Upper lobe of left lung (tissue), 4 donors: ENCODE data around the gene RNASEH2B.

Experiments used
- CTCF ChIP-seq, 6 experiments: fragments of 450-650 bp in 4 of 6; fragments of 200-600 bp in 2 of 6; sonication (generic) in 2 of 6; IDR thresholded peaks; one replicate each; pipeline ENCODE4 v1.5.1; 2016 to 2019; ENCODE audit warnings: antibody characterized with exemption in 6 of 6
- EP300 ChIP-seq, 4 donors: sonication (generic); formaldehyde crosslinking; IDR thresholded peaks; one replicate each; pipeline ENCODE4 v1.5.1; 2017; ENCODE audit warnings: antibody characterized with exemption in 4 of 4, control low read depth in 2 of 4
- POLR2A ChIP-seq, 4 donors: fragments of 450-650 bp; IDR thresholded peaks; one replicate each; pipeline ENCODE4 v1.5.1; 2016 to 2017; ENCODE audit warnings: antibody characterized with exemption in 4 of 4, mild to moderate bottlenecking in 2 of 4
- POLR2AphosphoS5 ChIP-seq, 2 donors: sonication (generic); formaldehyde crosslinking; IDR thresholded peaks; one replicate each; pipeline ENCODE4 v1.5.1; 2017; ENCODE audit warnings: antibody characterized with exemption in 2 of 2

DNA sequence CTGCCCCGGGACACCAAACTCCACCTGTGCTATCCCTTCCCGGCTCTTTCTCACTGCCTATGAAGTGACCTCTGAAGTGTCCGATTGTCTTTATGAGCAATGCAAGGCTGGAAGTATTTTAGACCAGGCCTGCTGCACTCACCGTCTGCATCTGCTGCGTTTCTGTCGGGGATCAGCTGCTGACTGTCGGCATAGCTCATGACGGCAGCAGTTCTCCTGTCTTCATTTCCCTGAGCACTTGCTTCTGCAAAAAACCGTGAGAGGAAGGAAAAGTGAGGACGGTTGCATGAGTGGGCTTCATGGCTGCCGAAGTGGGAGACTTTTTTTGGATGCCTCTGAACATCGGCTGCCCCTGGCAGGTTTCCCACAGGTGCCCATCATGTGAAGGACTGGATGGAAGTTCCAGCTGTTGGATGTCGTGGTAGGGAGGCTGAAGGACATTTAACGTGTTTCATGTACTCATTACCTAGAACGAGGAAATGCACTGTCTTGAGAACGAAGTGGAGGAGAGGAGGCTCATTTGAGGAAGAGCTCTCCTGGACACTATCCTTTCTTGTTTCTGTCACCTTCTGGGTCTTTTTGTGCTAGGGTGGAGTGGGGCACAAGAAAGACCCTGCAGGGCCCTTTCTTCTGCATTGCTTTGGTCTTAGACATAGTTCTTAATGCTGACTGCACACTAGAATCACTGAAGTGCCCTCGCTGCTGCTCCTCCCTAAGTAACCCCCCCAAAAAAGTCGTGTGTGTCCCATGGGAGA is 94.7 kb downstream of the RNASEH2B start:
- no peak for TF ChIP-seq CTCF (IDR thresholded peaks at IDR 0.05)
- TF ChIP-seq POLR2A (IDR thresholded peaks at IDR 0.05), result no peak
- TF ChIP-seq POLR2AphosphoS5 (IDR thresholded peaks at IDR 0.05), result no peak
- TF ChIP-seq EP300 (IDR thresholded peaks at IDR 0.05), result no peak
